Stimulated activated naive CD8-positive, alpha-beta T cell treated with anti-CD3 and anti-CD28 coated beads, Interleukin-15, amount 100 ng/mL, for 72 hours (primary cell): ENCODE measurements around the gene ACBD4.
A peak's percentile ranks its signal among the peaks of the same experiment; 100 is the strongest.

Experiments
- ATAC-seq: fragments of 150-1000 bp; cut with Tn5 transposase; 2 replicates; pipeline ENCODE4 v1.10.0; 2021; ENCODE audit warnings: mild to moderate bottlenecking, moderate library complexity
- DNase-seq, 2 donors: peaks; one replicate each; pipeline ENCODE4 v3.0.0; 2021 to 2022
- H3K27ac Mint-ChIP-seq, 2 donors: one replicate each; pipeline ENCODE4 v1.8.0; 2022; ENCODE audit warnings: mild to moderate bottlenecking in 2 of 2, mixed read lengths in 2 of 2, moderate library complexity in 2 of 2
- H3K27me3 Mint-ChIP-seq: one replicate; pipeline ENCODE4 v1.8.0; 2022; ENCODE audit warnings: mixed read lengths
- H3K4me1 Mint-ChIP-seq: one replicate; pipeline ENCODE4 v1.8.0; 2022; ENCODE audit warnings: mild to moderate bottlenecking, mixed read lengths
- H3K4me3 Mint-ChIP-seq, 2 donors: one replicate each; pipeline ENCODE4 v1.8.0; 2022; ENCODE audit warnings: mild to moderate bottlenecking in 2 of 2, mixed read lengths in 2 of 2, moderate library complexity in 1 of 2
- H3K9me3 Mint-ChIP-seq, 2 donors: one replicate each; pipeline ENCODE4 v1.8.0; 2022; ENCODE audit warnings: mixed read lengths in 2 of 2

Gene ACBD4, protein sequence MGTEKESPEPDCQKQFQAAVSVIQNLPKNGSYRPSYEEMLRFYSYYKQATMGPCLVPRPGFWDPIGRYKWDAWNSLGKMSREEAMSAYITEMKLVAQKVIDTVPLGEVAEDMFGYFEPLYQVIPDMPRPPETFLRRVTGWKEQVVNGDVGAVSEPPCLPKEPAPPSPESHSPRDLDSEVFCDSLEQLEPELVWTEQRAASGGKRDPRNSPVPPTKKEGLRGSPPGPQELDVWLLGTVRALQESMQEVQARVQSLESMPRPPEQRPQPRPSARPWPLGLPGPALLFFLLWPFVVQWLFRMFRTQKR

DNA sequence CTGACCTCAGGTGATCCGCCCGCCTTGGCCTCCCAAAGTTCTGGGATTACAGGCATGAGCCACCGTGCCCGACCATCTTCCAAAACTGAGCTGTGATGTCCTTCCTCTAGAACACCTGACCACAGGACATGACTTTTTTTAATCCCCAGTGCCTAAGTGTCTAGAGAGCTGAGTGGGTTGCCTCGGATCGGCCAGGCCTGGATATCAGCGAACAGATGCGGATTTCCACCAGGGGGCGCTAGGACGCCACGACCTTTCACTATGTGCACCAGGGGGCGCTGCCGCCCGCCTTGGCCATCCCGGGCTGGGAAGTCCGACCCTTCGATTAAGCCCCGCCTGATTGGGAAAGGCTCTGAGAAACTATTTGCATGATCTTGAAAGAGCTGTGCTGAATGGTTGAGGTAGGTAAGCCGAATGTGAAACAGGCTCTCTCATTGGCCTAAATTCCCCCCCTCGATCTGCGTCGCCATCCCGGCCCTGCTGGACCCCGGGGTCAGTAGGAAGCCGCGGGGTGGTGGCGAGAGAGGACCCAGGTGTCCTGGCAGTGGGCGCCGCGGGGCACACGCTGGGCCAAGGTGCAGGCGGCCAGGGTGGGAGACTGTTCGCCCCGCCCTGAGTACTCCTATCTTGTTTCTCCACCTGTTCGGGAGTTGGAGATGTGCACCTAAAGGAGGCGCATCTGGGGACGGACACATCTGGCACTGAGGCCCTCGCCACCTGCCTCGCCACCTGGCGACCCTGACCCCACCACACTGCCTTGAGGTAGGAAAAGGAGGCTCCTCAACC is at the start of gene ACBD4:
Gene ACBD4 (plus strand): TSS at position 496 of the 786 bp plus-strand sequence. CDS start 458 bp downstream, outside the sequence.
- ATAC-seq (peak; percentile 90), DNase-seq (peak; percentile 97 to 99)
- Mint-ChIP-seq H3K9me3 (no peaks in the 10 kb centered on the region), H3K27ac (peak within 1 kb of the TSS; percentile 83 to 95), H3K4me1 (peaks cover 31% of the 10 kb centered on the region), H3K27me3 (peaks cover 14% of the 10 kb centered on the region), H3K4me3 (peak within 1 kb of the TSS; percentile 96 to 97)

DNA sequence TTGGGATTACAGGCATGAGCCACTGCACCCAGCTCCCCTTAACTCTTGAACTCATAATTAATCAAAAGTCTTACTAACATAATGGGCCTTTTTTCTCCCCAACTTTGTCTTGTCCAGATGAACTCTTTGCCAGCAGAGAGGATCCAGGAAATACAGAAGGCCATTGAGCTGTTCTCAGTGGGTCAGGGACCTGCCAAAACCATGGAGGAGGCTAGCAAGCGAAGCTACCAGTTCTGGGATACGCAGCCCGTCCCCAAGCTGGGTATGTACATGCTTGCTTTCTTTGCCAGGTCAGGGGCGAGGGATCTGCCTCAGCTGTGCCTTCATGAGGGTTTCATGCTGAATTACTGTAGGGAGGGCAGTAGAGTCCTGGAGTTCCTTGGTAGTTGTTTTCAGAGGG is 49.1 kb upstream of the ACBD4 start:
- DNase-seq = no peak
- no peaks in the 10 kb centered on the region for H3K9me3 Mint-ChIP-seq
- no peak overlapping the region for H3K4me3 Mint-ChIP-seq
- H3K27me3 Mint-ChIP-seq = no peaks in the 10 kb centered on the region
- H3K27ac Mint-ChIP-seq = peak overlapping the region in 1 of 2 donors; percentile 42
- ATAC-seq = no peak
- H3K4me1 Mint-ChIP-seq = no peaks in the 10 kb centered on the region

- Mint-ChIP-seq H3K27me3 (no peaks in the 10 kb centered on the region), H3K4me1 (no peaks in the 10 kb centered on the region), H3K9me3 (no peaks in the 10 kb centered on the region), H3K4me3 (no peak overlapping the region), H3K27ac (no peak overlapping the region)
- no peak for ATAC-seq
- no peak for DNase-seq
Measured at GRCh38 chr17:45086865-45087503, 48.5 kb upstream of the ACBD4 start.

GRCh38 chr17:45087504-45087975 is 47.9 kb upstream of the ACBD4 start:
- Mint-ChIP-seq H3K9me3 (no peaks in the 10 kb centered on the region), H3K4me3 (no peak overlapping the region), H3K27me3 (no peaks in the 10 kb centered on the region), H3K4me1 (no peaks in the 10 kb centered on the region), H3K27ac (no peak overlapping the region)
- DNase-seq (no peak), ATAC-seq (no peak)

DNA sequence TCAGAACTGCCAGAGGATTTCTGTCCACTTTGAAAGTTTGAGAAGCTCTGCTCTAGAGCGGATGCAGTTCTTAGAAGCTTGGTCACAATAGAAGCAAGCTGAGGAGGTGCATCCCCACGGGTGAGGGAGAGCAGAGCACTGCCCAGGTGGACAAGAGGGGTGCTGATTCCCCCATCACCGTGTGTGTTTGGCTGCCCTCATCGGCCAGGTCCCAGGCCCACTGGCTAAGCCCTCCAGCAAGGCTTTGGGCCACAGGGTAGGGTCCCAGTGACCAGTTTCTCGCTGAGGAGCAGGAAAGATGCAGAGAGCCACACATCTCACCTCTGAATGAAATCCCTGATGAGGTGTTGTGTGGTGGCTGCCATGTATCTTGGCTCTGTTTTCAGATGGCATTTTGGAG is 47.5 kb upstream of the ACBD4 start:
- H3K4me1 Mint-ChIP-seq = no peaks in the 10 kb centered on the region
- H3K27ac Mint-ChIP-seq = no peak overlapping the region
- H3K27me3 Mint-ChIP-seq = no peaks in the 10 kb centered on the region
- no peak for DNase-seq
- no peaks in the 10 kb centered on the region for H3K9me3 Mint-ChIP-seq
- ATAC-seq = no peak
- no peak overlapping the region for H3K4me3 Mint-ChIP-seq

DNA sequence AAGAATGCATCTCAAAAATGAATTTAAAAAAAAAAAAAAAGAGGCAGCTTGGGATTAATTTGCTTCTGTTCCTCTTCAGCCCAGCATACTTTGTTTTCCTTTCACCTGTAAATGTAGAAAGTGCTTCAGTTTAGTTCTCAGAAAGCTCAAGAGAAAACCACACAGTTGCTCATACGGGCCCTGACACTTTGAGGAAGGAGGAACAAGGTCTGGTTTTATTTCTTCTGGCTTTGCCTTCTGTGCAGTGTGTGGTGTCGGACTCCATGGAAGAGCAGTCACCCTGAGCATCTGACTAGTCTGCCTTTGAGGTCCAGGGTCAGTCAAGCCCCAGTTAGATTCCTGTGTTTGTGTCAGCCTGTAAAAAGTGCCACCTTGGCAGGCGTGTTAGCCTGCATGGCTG is 46.7 kb upstream of the ACBD4 start:
- DNase-seq (no peak), ATAC-seq (no peak)
- Mint-ChIP-seq H3K27me3 (no peaks in the 10 kb centered on the region), H3K4me3 (no peak overlapping the region), H3K27ac (peak overlapping the region in 1 of 2 donors; percentile 27), H3K4me1 (no peaks in the 10 kb centered on the region), H3K9me3 (no peaks in the 10 kb centered on the region)

GRCh38 chr17:45090711-45091110 is 44.8 kb upstream of the ACBD4 start:
- Mint-ChIP-seq H3K4me3 (no peak overlapping the region), H3K27me3 (no peaks in the 10 kb centered on the region), H3K4me1 (no peaks in the 10 kb centered on the region), H3K9me3 (no peaks in the 10 kb centered on the region), H3K27ac (peak overlapping the region in 1 of 2 donors; percentile 19)
- no peak for ATAC-seq
- DNase-seq = no peak

DNA sequence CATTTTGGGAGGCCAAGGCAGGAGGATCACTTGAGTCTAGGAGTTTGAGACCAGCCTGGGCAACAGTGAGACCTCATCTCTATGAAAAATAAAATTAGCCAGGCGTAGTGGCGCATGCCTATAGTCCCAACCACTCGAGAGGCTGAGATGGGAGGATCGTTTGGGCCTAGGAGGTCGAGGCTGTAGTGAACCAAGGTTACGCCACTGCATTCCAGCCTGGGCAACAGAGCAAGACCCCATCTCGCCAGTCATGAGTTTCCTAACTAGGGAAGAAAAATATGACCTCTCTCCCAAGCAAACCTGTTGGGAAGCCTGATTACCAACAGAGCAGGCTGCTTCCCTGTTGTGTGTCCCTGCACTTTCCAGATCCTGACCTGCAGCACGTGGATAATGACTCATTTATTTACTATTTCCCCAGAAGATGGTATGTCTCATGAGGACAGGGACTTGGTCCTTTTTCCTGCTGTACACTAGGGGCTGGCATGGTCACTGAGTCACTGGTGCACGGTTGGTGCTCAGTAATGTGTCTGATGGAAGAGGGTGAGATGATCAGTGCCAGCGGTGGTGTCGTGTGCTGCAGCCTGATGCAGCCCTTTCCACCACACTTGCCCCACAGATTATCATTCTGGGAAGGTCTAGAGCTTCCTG is 43.6 kb upstream of the ACBD4 start:
- H3K4me3 Mint-ChIP-seq = no peak overlapping the region
- DNase-seq (no peak), ATAC-seq (no peak)
- no peaks in the 10 kb centered on the region for H3K27me3 Mint-ChIP-seq
- H3K9me3 Mint-ChIP-seq = no peaks in the 10 kb centered on the region
- no peaks in the 10 kb centered on the region for H3K4me1 Mint-ChIP-seq
- H3K27ac Mint-ChIP-seq = peak overlapping the region in 1 of 2 donors; percentile 74

DNA sequence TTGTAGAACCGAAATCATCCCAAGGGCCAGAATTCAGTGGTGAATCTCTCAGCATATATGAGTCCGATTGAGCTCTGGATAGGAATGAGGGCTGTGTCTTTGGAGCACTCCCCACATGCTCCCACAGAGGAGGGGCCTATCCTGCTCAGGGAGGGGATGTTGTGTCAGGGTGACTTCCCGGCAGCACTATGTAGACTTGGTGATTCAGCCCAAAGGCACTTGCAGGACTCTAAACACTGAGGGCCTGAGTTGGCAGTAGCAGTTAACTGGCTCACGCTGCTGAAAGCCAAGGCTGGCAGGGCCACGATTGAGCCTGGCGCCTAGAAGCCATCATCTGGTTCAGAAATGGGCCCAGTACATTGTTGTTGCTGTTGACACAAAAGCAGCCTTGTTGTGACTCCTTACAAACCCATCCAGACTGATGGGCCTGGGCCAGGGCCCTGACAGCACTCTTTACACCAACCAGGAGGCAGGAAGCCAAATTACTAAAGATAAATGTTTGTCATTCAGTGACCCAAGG is 42.5 kb upstream of the ACBD4 start:
- ATAC-seq = no peak
- no peak overlapping the region for H3K27ac Mint-ChIP-seq
- no peak overlapping the region for H3K4me3 Mint-ChIP-seq

DNA sequence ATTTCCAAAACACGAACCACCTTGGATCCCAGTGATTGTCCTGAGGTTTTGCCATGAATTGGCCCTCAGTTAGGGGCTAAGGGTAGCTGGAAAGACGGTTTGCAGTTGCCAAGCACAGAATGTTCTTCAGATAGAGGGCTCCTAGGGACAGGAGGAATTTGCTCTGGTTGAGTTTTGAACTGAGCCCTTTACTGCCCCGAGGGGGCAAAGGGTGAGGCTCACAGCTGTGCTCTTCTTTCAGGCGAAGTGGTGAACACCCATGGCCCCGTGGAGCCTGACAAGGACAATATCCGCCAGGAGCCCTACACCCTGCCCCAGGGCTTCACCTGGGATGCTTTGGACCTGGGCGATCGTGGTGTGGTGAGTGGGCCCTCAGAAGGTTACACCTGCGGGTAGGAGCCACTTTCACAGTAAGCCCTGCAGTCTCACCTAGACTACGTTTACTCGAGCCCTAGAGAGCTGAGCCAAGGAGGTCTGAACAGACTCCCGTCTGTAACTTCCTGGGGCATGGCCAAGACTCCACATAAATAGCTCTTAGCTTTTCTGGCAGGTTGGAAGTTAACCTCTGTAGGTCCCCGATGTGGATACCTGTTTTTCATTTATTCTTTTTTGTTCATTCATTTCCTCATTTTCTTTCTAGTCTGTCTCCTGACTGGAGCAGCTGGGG is 41.9 kb upstream of the ACBD4 start:
- no peaks in the 10 kb centered on the region for H3K27me3 Mint-ChIP-seq
- ATAC-seq (no peak), DNase-seq (no peak)
- no peaks in the 10 kb centered on the region for H3K9me3 Mint-ChIP-seq
- peaks cover 7% of the 10 kb centered on the region for H3K4me1 Mint-ChIP-seq
- H3K27ac Mint-ChIP-seq = no peak overlapping the region
- H3K4me3 Mint-ChIP-seq = no peak overlapping the region

More for the DNA sequence above, 42.5 kb upstream of the ACBD4 start:
- no peak for DNase-seq
- Mint-ChIP-seq H3K27me3 (no peaks in the 10 kb centered on the region), H3K9me3 (no peaks in the 10 kb centered on the region), H3K4me1 (peaks cover 4% of the 10 kb centered on the region)

DNA sequence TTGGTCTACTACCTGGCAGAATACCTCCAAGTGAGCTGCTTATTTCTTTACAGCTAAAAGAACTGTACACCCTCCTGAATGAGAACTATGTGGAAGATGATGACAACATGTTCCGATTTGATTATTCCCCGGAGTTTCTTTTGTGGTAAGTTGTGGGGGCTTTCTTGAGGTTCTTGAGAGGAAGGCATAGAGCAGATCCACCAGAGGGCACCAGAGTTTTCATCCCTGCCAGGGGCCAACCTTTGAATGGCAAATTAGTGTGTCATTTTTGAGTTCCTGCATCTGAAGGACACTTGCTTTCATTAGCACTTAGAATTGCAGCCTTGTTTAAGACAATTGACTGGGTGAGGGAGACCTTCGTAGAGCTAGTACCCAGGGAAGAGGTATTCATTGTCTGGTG is 39.3 kb upstream of the ACBD4 start:
- no peak for ATAC-seq
- no peak for DNase-seq
- Mint-ChIP-seq H3K9me3 (no peaks in the 10 kb centered on the region), H3K4me3 (no peak overlapping the region), H3K27me3 (no peaks in the 10 kb centered on the region), H3K27ac (no peak overlapping the region), H3K4me1 (peaks cover 7% of the 10 kb centered on the region)

DNA sequence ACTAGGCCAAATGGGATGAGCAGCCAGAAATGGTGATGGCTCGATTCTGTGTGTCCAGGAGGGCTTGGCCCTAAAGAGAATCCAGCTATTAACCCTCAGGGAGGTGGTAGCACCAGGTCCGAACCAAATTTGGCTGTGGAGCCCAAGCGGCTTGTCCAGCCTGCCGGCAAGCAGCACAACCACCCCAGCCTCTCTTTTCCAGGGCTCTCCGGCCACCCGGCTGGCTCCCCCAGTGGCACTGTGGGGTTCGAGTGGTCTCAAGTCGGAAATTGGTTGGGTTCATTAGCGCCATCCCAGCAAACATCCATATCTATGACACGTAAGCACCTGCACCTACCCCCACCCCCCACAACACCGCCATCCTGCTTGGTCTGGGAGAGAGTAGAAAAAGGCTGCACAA is 38.6 kb upstream of the ACBD4 start:
- DNase-seq = no peak
- Mint-ChIP-seq H3K9me3 (no peaks in the 10 kb centered on the region), H3K27ac (no peak overlapping the region), H3K4me1 (peaks cover 7% of the 10 kb centered on the region), H3K27me3 (no peaks in the 10 kb centered on the region), H3K4me3 (no peak overlapping the region)
- no peak for ATAC-seq

- no peaks in the 10 kb centered on the region for H3K27me3 Mint-ChIP-seq
- DNase-seq (no peak), ATAC-seq (no peak)
- H3K4me1 Mint-ChIP-seq = peaks cover 7% of the 10 kb centered on the region
- H3K9me3 Mint-ChIP-seq = no peaks in the 10 kb centered on the region
- H3K4me3 Mint-ChIP-seq = no peak overlapping the region
- peak overlapping the region in 1 of 2 donors; percentile 59 for H3K27ac Mint-ChIP-seq
Measured at GRCh38 chr17:45098081-45098868, 37.2 kb upstream of the ACBD4 start.

DNA sequence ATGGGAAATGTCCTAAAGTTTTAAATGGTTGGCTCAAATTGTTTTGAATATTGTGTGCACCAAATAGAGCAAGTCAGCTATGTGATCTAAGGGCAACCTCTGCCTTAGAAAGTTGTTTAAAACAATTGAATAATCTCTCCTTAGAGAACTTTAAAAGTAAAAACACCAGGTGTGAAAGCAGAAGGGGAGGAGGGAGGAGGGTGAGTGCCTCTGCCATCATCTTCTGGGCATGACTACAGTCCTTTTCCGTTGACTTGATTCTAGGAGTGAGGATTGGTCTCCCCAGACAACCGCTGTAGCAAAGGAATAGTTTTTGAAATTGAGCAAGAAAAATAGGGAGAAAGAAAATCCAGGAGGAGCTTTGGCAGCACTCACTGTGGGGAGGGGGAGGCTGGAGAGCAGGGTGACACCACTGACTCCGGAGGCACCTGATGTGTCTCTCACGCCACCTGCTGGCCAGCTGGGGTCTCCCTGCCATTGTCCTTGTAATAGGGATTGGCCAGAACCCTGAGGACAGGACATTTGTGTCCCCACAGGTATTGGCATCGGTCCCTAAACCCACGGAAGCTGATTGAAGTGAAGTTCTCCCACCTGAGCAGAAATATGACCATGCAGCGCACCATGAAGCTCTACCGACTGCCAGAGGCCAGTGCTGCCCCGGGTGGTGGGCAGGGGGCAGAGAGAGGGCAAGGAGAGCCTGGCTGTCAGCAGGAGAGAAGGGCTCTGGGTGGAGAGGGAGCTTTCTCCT is 36.4 kb upstream of the ACBD4 start:
- H3K27ac Mint-ChIP-seq = peak overlapping the region in 1 of 2 donors; percentile 71
- H3K27me3 Mint-ChIP-seq = no peaks in the 10 kb centered on the region
- no peak overlapping the region for H3K4me3 Mint-ChIP-seq
- peak; percentile 66 to 71 for DNase-seq
- peaks cover 7% of the 10 kb centered on the region for H3K4me1 Mint-ChIP-seq
- no peaks in the 10 kb centered on the region for H3K9me3 Mint-ChIP-seq
- ATAC-seq = peak; percentile 93
